ENCODE data around the gene IGLL1. TPM values are rescaled to one million over a fixed set of nuclear protein-coding genes. Genes with fewer than 3 reads are reported as not detected.

IGLL1 gene
- polyA plus RNA-seq, 1 donor (not counting 4 experiments of a cell fraction or from before 2014, with no cell fraction given) = not detected

DNA sequence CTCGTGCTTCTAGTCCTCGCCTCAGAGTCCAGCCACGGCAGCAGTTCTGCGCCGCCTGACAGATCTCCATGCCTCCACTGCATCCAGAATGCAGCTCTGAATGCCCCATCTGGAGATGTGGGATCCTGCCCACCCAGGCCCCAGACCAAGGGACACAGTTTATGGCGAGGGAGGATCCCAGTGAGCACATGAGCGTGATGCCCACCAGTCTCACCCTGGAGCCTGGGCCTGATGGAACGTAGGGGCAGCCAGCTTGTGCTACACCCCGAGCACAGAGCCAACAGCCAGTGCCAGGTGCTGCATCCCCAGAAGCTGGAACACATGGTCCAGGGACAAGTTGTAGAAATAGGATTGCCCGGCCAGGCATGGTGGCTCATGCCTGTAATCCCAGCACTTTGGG is 10.4 kb downstream of the IGLL1 start:
- H3K4me3 ChIP-seq (ENCODE audit: control insufficient read depth in 2 of 3, extremely low read depth in 1 of 3, insufficient read depth in 2 of 3, low read depth in 1 of 3, low read length in 3 of 3) = no peak overlapping the region
- H3K4me1 ChIP-seq (ENCODE audit: control insufficient read depth, extremely low read depth, insufficient read depth, low read length) = no peaks in the 10 kb centered on the region
- no peaks in the 10 kb centered on the region for H4K20me1 ChIP-seq (ENCODE audit: control insufficient read depth, extremely low read depth, insufficient read depth, low read length)
- FAIRE-seq = no peak
- H3K36me3 ChIP-seq (ENCODE audit: control insufficient read depth in 2 of 2, extremely low read depth in 1 of 2, insufficient read depth in 2 of 2, low read length in 2 of 2) = no peaks in the 10 kb centered on the region
- DNase-seq (ENCODE audit: low read depth, low spot score) = no peak
- no peaks in the 10 kb centered on the region for H3K79me2 ChIP-seq (ENCODE audit: control insufficient read depth, insufficient read depth, low read length)
- H3K27ac ChIP-seq (ENCODE audit: control insufficient read depth, insufficient read depth, low read length) = no peak overlapping the region
- TF ChIP-seq EZH2 (IDR thresholded peaks at IDR 0.05; ENCODE audit: low read length) = no peak
- TF ChIP-seq, protein P1, sequence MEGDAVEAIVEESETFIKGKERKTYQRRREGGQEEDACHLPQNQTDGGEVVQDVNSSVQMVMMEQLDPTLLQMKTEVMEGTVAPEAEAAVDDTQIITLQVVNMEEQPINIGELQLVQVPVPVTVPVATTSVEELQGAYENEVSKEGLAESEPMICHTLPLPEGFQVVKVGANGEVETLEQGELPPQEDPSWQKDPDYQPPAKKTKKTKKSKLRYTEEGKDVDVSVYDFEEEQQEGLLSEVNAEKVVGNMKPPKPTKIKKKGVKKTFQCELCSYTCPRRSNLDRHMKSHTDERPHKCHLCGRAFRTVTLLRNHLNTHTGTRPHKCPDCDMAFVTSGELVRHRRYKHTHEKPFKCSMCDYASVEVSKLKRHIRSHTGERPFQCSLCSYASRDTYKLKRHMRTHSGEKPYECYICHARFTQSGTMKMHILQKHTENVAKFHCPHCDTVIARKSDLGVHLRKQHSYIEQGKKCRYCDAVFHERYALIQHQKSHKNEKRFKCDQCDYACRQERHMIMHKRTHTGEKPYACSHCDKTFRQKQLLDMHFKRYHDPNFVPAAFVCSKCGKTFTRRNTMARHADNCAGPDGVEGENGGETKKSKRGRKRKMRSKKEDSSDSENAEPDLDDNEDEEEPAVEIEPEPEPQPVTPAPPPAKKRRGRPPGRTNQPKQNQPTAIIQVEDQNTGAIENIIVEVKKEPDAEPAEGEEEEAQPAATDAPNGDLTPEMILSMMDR (optimal IDR thresholded peaks at IDR 0.05 in 1 of 3, IDR thresholded peaks at IDR 0.05 in 1 of 3, conservative IDR thresholded peaks at IDR 0.05 in 1 of 3; ENCODE audit: extremely low read depth in 1 of 3, insufficient read depth in 2 of 3, low read length in 3 of 3) = no peak
- dilution Hi-C loops (cut with MboI; ENCODE audit: extremely low pct_ligation_motif_present, low sequenced_read_pairs) = no loop called here
- peaks cover 28% of the 10 kb centered on the region for H3K27me3 ChIP-seq (ENCODE audit: control insufficient read depth, extremely low read depth, insufficient read depth, low read length)
- H3K9ac ChIP-seq (ENCODE audit: control insufficient read depth, extremely low read depth, insufficient read depth, low read length) = no peak overlapping the region
- H3K9me3 ChIP-seq (ENCODE audit: control insufficient read depth, low read depth, low read length) = no peaks in the 10 kb centered on the region
- H3K9me1 ChIP-seq (ENCODE audit: control insufficient read depth, extremely low read depth, insufficient read depth, low read length) = no peaks in the 10 kb centered on the region
- H2AFZ ChIP-seq (ENCODE audit: control insufficient read depth, low read length) = no peak overlapping the region
- H3K4me2 ChIP-seq (ENCODE audit: control insufficient read depth, extremely low read depth, insufficient read depth, low read depth, low read length) = no peak overlapping the region

DNA sequence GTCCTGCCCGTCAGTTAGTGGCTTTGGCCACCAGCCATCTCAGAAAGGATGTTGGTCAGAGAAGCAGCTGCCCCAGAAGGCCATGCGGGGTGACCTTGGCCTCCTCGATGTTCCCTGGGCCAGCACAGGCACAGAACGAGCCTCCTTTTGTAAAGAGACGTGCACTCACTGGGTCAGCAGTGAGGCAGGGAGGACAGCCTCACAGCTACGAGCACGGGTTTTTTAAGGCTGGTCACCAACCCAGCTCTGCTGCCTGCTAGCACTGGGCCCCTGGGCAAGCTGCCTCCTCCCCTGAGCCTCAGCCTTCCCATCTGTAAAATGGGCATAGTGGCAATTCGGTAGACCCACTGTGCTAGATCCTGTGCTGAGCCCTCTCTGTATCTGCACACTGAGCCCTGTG is 10.8 kb downstream of the IGLL1 start:
- Histone ChIP-seq H2AFZ (ENCODE audit: control insufficient read depth, low read length) (no peak overlapping the region), H3K36me3 (ENCODE audit: control insufficient read depth in 2 of 2, extremely low read depth in 1 of 2, insufficient read depth in 2 of 2, low read length in 2 of 2) (no peaks in the 10 kb centered on the region), H3K4me3 (ENCODE audit: control insufficient read depth in 2 of 3, extremely low read depth in 1 of 3, insufficient read depth in 2 of 3, low read depth in 1 of 3, low read length in 3 of 3) (no peak overlapping the region), H3K9me1 (ENCODE audit: control insufficient read depth, extremely low read depth, insufficient read depth, low read length) (no peaks in the 10 kb centered on the region), H4K20me1 (ENCODE audit: control insufficient read depth, extremely low read depth, insufficient read depth, low read length) (no peaks in the 10 kb centered on the region), H3K27me3 (ENCODE audit: control insufficient read depth, extremely low read depth, insufficient read depth, low read length) (peaks cover 33% of the 10 kb centered on the region), H3K9ac (ENCODE audit: control insufficient read depth, extremely low read depth, insufficient read depth, low read length) (no peak overlapping the region), H3K9me3 (ENCODE audit: control insufficient read depth, low read depth, low read length) (no peaks in the 10 kb centered on the region), H3K27ac (ENCODE audit: control insufficient read depth, insufficient read depth, low read length) (no peak overlapping the region), H3K4me2 (ENCODE audit: control insufficient read depth, extremely low read depth, insufficient read depth, low read depth, low read length) (no peak overlapping the region), H3K79me2 (ENCODE audit: control insufficient read depth, insufficient read depth, low read length) (no peaks in the 10 kb centered on the region), H3K4me1 (ENCODE audit: control insufficient read depth, extremely low read depth, insufficient read depth, low read length) (no peaks in the 10 kb centered on the region)
- DNase-seq (ENCODE audit: low read depth, low spot score) (no peak), FAIRE-seq (no peak)
- no peak for TF ChIP-seq EZH2 (IDR thresholded peaks at IDR 0.05; ENCODE audit: low read length)
- TF ChIP-seq, protein P1 (optimal IDR thresholded peaks at IDR 0.05 in 1 of 3, IDR thresholded peaks at IDR 0.05 in 1 of 3, conservative IDR thresholded peaks at IDR 0.05 in 1 of 3; ENCODE audit: extremely low read depth in 1 of 3, insufficient read depth in 2 of 3, low read length in 3 of 3) = no peak
- dilution Hi-C loops (cut with MboI; ENCODE audit: extremely low pct_ligation_motif_present, low sequenced_read_pairs) = no loop called here
